Stimulated activated CD4-positive, alpha-beta T cell treated with anti-CD3 and anti-CD28 coated beads, Interleukin-1b, Interleukin-23, amount 100 ng/mL, for 4 hours (primary cell): ENCODE results near the gene IDH1.
"Not testable (repeated sequence)": the region's sequence is repeated elsewhere in the genome, so short reads cannot be mapped to it uniquely, and the experiment has no call there.

Source experiments
- DNase-seq, 2 donors: peaks; one replicate each; pipeline ENCODE4 v3.0.0-alpha.2; 2020; ENCODE audit warnings: low read depth in 2 of 2

The IDH1 gene

DNA sequence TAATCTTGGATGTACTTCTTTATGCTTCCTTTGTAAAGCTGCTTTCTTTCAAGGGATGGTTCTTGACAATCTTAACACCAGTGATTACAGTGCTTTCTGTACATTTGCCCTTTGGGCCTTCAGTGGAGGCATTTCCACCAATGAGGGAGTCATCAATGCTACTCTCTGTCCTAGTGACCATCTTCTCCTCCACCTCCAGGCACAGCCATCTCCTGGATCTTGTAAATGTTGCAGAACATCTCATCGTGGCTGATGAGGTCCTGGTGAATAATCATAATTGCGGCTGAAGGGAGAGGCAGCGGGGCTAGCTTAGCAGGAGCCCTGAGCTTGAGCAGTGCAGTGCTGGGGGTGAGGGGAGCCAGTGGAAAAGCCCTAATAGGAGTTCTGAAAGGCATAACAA lies 32.5 kb downstream of the IDH1 start:
- no peak for DNase-seq

DNA sequence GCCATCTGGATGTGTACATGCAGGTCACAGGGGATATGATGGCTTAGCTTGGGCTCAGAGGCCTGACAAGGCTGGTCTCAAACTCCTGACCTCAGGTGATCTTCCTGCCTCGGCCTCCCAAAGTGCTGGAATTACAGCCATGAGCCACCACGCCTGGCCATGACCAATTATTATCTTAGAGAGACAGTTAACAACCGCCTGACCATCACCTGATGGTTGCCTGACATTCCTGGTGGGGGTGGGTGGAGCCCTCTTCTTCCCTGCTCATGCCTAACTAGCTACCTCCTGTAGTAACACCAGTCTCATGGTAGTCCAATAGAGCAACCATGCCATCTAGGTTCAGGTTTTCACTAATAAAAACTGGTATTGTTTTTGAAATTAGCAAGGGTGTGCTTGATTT lies 33.0 kb downstream of the IDH1 start:
- not testable (repeated sequence) for DNase-seq

DNA sequence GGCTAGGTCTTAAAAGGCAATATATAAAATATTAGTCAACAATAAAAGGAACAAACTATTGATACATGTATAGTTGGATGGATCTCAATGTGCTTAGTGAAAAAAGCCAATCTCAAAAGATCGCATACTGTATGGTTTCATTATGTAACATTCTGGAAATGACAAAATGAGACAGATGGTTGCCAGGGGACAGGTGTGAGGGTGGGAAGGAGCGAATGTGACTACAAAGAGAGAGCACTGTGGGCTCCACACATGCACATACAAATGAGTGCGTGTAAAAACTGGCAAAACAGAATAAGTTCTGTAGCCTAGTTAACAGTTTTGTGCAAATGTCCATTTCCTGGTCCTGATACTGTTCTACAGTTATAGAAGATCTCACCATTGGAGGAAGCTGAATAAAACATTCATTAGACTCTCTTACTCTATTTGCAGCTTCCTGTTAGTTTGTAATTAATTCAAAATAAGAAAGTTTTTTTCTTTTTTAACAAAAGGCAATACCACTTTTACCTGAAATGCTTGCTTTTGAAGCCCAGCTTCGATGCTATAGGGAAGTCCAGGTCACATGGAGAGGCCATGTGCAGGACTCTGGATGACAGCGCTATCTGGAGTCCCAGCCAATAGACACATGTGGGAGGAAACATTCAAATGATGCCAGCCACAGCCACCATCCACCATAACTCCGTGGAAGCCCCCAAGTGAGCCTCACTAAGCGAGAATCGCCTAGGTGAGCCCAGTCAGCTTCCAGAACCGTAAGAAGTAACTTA lies 44.0 kb downstream of the IDH1 start:
- no peak for DNase-seq

DNA sequence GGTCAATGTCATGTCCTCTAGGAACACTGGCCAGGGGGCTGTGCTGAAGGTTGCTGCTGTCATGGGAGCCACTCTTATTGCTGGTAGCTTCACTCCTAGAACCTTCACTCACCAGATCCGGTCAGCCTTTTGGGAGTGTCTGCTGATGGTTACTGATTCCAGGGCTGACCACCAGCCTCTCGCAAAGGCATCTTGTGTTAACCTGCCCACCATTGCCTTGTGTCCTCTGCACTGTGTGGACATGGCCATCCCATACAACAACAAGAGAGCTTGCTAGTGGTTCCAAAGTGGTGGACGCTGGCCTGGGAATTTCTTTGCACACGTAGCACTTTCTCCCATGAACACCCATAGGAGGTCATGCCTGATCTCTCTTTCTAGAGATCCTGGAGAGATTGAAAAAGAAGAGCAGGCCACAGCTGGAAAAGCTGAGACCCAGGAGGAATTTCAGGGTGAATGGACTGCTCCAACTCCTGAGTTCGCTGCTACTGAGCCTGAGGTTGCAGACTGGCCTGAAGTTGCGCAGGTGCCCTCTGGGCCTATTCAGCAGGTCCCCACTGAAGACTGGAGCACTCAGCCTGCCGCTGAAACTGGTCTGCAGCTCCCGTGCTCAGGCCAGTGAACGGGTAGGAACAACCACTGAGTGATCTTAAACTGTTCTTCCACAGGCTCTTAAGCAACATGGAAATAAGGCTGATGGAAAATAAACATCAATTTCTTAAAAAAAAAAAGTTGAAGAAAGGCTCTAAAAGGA lies 46.4 kb downstream of the IDH1 start:
- DNase-seq = no peak

- no peak for DNase-seq
Measured at GRCh38 chr2:208207769-208208168, 47.1 kb downstream of the IDH1 start.

- no peak for DNase-seq
Measured at GRCh38 chr2:208204166-208204565, 50.7 kb downstream of the IDH1 start.

- no peak for DNase-seq
Measured at GRCh38 chr2:208195531-208195930, 59.3 kb downstream of the IDH1 start.

DNA sequence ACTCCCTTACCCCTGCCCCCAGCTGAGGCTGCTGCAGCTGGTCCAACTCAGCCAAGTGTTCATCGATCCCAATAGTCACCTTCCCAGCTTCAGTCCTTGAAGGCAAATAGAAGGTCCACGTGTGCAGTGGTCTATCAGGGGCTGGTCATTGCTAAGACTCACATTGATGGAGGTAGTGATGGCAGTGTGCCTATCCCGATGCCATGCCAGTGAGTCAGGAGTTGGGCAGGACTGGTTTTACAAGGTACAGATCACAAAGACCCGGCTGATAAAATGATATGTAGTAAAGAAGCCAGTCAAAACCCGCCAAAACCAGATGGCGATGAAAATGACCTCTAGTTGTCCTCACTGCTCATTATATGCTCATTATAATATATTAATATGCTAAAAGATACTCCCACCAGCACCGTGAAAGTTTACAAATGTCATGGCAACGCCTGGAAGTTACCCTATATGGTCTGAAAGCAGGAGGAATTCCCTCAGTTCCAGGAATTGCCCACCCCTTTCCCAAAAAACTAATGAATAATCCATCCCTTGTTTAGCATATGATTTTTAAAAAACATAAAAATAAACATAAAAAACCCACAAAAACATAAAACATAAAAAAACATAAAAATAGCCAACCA lies 62.1 kb downstream of the IDH1 start:
- no peak for DNase-seq

DNA sequence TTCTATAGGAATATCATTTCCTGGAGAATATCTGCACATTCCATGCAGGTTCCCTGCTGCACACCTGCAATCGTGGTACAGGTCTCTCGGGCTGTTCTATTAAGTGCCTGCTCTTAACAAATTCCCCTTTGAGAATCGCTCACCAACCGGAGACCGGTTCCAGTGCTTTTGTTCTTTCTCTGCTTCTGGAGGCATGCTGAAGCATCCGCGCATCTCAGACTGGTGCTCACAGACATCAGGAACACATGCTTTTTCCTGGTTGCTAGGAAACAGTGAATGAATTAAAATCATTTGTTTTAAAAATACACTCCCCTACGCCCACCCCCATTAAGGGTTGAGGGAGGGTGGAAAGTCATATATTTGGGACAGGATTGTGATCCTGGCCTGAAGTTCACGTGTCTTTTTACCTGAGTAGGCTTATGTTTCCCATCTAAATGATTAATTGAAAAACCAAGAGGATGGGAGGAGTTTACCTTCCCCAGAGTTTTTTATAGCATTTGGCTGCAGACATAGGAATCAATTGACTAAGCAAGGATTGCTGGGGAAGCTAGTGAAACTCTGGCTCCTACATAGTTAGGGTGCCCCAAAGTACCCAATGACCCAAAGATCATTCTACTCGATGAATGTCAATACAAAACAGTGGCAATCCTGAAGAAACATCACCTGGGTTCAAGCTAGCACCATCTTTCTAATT lies 64.9 kb downstream of the IDH1 start, which contains the start of gene C2orf80:
Gene C2orf80 (minus strand): TSS at position 221 of the 694 bp plus-strand sequence. CDS start 3,044 bp downstream, outside the sequence.
- no peak for DNase-seq

DNA sequence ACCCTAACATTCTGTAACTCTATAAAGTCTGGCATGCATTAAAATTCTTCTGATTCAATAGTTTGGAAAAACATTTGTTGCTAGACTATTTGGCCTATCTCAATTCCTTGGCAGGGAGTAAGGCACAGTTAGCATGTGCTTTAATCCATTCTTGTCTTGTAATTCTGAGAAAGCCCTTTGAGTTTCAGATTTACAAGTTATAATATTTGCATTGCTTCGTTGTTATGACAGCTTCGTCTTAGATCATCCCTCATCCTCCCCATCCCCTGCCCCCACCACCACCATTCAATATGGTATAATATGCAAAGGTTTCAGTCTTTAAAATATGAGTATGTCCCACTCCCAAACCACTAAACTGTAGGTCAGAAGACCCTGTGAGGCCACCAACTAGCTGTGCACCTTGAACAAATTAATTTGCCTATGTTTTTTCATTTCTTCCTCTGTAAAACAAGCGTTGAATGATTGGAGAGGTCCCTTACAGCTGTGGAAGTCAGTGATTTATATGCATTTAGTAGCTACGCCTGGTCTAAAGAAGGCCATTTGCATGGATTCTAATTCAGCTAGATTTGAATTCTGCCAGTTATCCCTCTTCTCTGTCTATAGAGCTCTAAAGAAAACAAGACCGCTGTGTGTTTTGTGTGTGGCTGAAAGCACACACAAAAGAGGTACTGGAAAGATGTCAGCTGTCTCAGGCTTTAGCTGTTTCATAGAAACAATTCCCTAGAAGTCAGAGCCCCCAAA lies 65.6 kb downstream of the IDH1 start:
- DNase-seq = no peak

- no peak for DNase-seq
Measured at GRCh38 chr2:208186893-208187292, 68.0 kb downstream of the IDH1 start.

DNA sequence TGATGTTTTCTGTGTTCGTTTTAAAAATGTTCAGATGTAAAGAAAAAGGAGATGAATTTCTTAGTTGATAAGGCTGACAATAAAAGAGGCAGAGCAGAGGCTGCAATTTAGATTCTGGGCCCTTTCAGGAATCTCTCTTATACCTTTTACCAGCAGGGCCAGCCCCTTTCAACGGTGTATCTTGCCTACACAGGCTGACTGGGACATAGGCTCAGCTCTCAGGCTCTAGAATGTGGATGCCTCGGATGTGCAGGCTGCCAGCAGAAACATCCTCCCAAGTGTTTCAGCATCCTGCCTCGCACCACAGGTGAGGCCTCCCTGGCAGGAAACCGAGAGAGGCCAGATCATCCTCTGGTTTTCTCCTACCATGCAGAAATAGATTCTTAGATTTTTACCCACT lies 68.4 kb downstream of the IDH1 start:
- DNase-seq = no peak
